ENCODE data around the gene OR2S2. TPM values are rescaled to one million over a fixed set of nuclear protein-coding genes. Genes with fewer than 3 reads are reported as not detected.

OR2S2 gene
- total RNA-seq = not detected in 2 replicates

GRCh38 chr9:35958104-35958837 lies at the start of gene OR2S2:
OR2S2 (minus strand) TSS chr9:35958154; CDS start chr9:35958098, 56 bp downstream.

GRCh38 chr9:35909274-35909673 lies 48.7 kb downstream of the OR2S2 start, which contains the start of gene SPAAR:
SPAAR (plus strand) TSS chr9:35909490; CDS start chr9:35910464, 974 bp downstream.

Other genes starting within 250 kb of the OR2S2 start
- gene TLN1, start 226.0 kb downstream of the OR2S2 start, total RNA-seq = 223 and 265 TPM in 2 replicates
- 41.9 and 64.9 TPM in 2 replicates for gene CREB3, start 225.5 kb downstream of the OR2S2 start, total RNA-seq
- gene GBA2, start 208.9 kb downstream of the OR2S2 start, total RNA-seq = 110 and 138 TPM in 2 replicates
- gene RGP1, start 208.9 kb downstream of the OR2S2 start, total RNA-seq = 10.3 and 14.6 TPM in 2 replicates
- gene MSMP, start 203.9 kb downstream of the OR2S2 start, total RNA-seq = 91.8 and 187 TPM in 2 replicates
- 11.4 and 19.5 TPM in 2 replicates for gene NPR2, start 166.6 kb downstream of the OR2S2 start, total RNA-seq
- gene SPAG8, start 145.9 kb downstream of the OR2S2 start, total RNA-seq = 0.32 TPM in 1 of 2 replicates, not detected in the other
- 22.1 and 23.6 TPM in 2 replicates for gene HINT2, start 143.1 kb downstream of the OR2S2 start, total RNA-seq
- gene FAM221B, start 129.4 kb downstream of the OR2S2 start, total RNA-seq = not detected in 2 replicates
- under 0.01 and 0.91 TPM in 2 replicates for gene TMEM8B, start 128.9 kb downstream of the OR2S2 start, total RNA-seq
- gene OR13J1, start 87.8 kb downstream of the OR2S2 start, total RNA-seq = not detected in 2 replicates
- 0.76 and 3.2 TPM in 2 replicates for gene HRCT1, start 52.0 kb downstream of the OR2S2 start, total RNA-seq
- 10.3 and 14.3 TPM in 2 replicates for gene SPAAR, start 48.7 kb downstream of the OR2S2 start, total RNA-seq
- 9.1 and 14.7 TPM in 2 replicates for gene RECK, start 78.8 kb upstream of the OR2S2 start, total RNA-seq
- gene GLIPR2, start 178.6 kb upstream of the OR2S2 start, total RNA-seq = 34.4 and 46.0 TPM in 2 replicates
- gene CCIN, start 211.2 kb upstream of the OR2S2 start, total RNA-seq = 1.3 and 3.8 TPM in 2 replicates
- 275 and 378 TPM in 2 replicates for gene CLTA, start 232.8 kb upstream of the OR2S2 start, total RNA-seq